ENCODE data around the gene TRIM2.

TRIM2 gene
- long read RNA-seq: 0 reads

- no peak within 1 kb of the TSS for H3K27ac ChIP-seq (replicated peaks)
- DNase-seq (ENCODE audit: low read depth in 1 of 2, low spot score in 1 of 2): no peak
- H3K4me3 ChIP-seq (replicated peaks; ENCODE audit: insufficient read depth, low read length): no peak within 1 kb of the TSS
- TF ChIP-seq GABPA (IDR thresholded peaks at IDR 0.05; ENCODE audit: low read depth) (no peak), SPI1 (IDR thresholded peaks at IDR 0.05; ENCODE audit: borderline replicate concordance, low read depth) (no peak), POLR2AphosphoS5 (IDR thresholded peaks at IDR 0.05; ENCODE audit: low read depth) (no peak), REST (IDR thresholded peaks at IDR 0.05; ENCODE audit: insufficient replicate concordance, low read depth) (no peak), CTCF (IDR thresholded peaks at IDR 0.05; ENCODE audit: insufficient read depth, low read length) (no peak)
- no peaks in the 10 kb centered on the region for H3K27me3 ChIP-seq (ENCODE audit: insufficient read depth, poor library complexity, severe bottlenecking)
Observed at GRCh38 chr4:153204247-153204671, at the start of gene TRIM2. TSS of gene TRIM2 (plus strand) at chr4:153204443. CDS start at chr4:153204531, 88 bp downstream.

DNA sequence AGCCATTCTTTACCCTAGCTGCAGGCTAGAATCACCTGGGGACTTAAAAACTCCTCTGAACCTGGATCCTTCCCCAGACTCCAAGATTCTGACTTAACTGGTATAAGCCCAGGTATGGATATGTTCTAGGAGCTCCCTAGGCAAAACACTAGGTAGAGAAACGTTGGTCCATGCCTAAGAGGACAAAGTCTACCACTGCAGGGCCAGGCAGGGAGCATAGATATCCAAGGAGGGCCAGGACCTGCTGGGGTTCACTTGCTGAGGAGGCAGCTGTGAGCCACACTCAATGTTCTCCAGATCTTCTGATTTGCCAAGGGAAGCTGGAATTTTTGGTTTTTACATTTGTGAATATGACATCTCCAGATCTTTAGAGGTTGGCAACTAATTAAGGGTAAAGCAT is 48.6 kb upstream of the TRIM2 start:
- Histone ChIP-seq H3K4me3 (replicated peaks; ENCODE audit: insufficient read depth, low read length) (no peak overlapping the region), H3K27me3 (ENCODE audit: insufficient read depth, poor library complexity, severe bottlenecking) (no peaks in the 10 kb centered on the region), H3K27ac (replicated peaks) (no peak overlapping the region)
- no peak for DNase-seq (ENCODE audit: low read depth in 1 of 2, low spot score in 1 of 2)
- TF ChIP-seq POLR2AphosphoS5 (IDR thresholded peaks at IDR 0.05; ENCODE audit: low read depth): no peak
- no peak for TF ChIP-seq REST (IDR thresholded peaks at IDR 0.05; ENCODE audit: insufficient replicate concordance, low read depth)
- no peak for TF ChIP-seq SPI1 (IDR thresholded peaks at IDR 0.05; ENCODE audit: borderline replicate concordance, low read depth)
- no peak for TF ChIP-seq GABPA (IDR thresholded peaks at IDR 0.05; ENCODE audit: low read depth)
- TF ChIP-seq CTCF (IDR thresholded peaks at IDR 0.05; ENCODE audit: insufficient read depth, low read length): no peak

DNA sequence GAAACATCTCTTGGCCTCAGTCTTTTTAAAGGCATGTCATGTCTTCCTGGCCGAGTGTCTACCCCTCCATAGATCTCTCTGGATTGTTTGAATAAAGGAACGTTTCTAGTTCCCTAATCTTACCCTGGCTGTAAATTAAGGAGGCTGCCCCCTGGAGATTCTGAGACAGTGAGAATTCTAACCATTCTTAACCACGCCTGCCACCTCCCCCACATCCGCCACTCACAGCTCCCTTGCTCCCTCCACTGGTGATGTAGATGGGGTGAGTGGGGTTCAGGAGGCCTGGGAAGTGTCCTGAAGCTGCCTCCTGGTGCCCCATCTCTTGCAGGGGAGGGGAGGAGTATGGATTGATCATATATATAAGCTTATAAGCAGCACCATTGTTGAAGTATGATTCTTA is 48.0 kb upstream of the TRIM2 start:
- Histone ChIP-seq H3K4me3 (replicated peaks; ENCODE audit: insufficient read depth, low read length) (no peak overlapping the region), H3K27me3 (ENCODE audit: insufficient read depth, poor library complexity, severe bottlenecking) (no peaks in the 10 kb centered on the region), H3K27ac (replicated peaks) (no peak overlapping the region)
- TF ChIP-seq POLR2AphosphoS5 (IDR thresholded peaks at IDR 0.05; ENCODE audit: low read depth) (no peak), GABPA (IDR thresholded peaks at IDR 0.05; ENCODE audit: low read depth) (no peak), SPI1 (IDR thresholded peaks at IDR 0.05; ENCODE audit: borderline replicate concordance, low read depth) (no peak), CTCF (IDR thresholded peaks at IDR 0.05; ENCODE audit: insufficient read depth, low read length) (no peak), REST (IDR thresholded peaks at IDR 0.05; ENCODE audit: insufficient replicate concordance, low read depth) (no peak)
- DNase-seq (ENCODE audit: low read depth in 1 of 2, low spot score in 1 of 2): peak; percentile 31 to 76

Data from HL-60 (cell line).